HG03108 (cell line): Measurements from ENCODE around the gene GARS1.

Source experiments
- ATAC-seq: cut with Tn5 transposase; IDR thresholded peaks from one replicate; pipeline ENCODE4 v1.9.1; 2021; ENCODE audit warnings: moderate library complexity; ENCODE audit not compliant: unreplicated experiment

GARS1 gene

GRCh38 chr7:30652698-30653641 lies 58.3 kb downstream of the GARS1 start:
- ATAC-seq: no peak

DNA sequence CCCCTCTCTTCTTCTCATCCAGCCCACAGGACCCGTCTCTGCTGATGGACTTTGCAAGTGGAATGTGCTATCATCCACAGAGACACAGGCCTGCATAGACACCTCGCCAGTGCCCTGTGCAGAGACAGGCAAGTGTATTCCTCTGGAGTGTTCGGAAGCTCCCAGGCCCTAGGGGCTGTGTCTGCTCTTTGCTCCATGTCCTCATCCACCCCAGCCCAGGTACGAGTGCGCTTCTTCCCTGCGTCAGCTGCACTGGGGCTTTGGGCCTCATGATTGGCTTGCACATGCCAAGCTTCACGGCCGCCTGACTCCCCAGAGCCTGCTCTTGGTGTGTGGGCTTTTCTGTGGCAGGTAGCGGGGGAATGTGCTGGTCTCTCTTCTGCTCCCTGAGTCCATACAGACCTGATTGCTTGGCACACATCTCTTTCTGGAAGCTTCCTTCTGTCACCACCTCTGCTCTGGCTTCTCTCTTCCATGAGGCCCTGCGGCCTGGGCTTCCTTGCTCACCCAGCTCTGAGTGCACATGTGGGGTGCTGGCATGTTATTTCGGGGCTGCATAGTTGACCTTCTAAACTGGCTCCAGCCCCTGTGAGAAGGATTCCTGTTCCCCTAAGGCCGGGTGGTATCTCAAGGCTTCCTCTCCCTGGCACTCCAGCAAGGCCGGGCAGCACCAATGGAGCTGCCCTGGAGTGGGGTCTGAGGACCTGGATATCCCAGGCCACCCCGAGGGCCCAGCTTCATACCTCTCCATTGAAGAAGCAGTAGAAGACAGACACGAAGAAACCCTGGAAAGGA lies 59.8 kb downstream of the GARS1 start:
- no peak for ATAC-seq

DNA sequence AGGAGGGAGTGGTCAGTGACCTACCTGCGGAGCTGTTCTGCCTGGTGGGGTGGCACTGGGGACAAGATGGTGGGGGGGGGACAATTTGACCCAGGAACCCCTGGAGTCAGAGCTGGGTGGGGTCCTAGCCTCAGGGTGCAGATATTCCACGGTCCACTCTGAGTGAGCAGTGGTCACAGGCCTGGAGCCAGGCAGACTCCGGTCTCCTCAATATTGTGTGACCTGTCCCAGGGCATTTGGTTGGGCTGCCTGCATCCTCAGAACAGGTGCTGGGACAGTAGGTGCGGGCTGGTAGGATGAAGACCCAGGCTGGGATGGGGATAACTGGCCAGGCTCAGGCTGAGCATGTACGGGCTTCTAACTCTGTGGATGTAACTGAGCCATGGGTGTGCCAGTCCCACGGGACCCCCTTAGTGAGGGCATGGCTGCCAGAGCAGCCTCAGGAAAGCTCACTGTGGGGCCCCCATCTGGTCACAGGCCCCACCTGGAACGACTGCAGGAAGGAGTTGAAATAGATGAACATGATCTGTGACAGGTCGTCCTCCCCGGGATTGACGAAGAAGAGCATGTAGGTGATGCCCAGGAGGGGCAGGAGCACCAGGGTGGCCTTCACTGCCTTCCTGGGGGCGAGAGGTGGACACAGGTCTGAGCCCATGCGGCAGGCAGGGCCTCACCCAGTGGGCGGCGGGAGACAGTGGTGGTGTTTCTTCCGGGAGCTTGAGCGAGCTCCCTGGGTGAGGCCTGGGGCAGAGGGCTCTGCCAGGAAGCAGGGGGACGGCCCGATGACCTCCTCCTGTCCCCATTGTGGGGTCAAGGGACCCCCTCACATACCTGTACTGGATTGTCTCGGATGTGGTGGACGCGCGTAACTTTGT lies 60.7 kb downstream of the GARS1 start:
- ATAC-seq: no peak

- ATAC-seq: no peak
Measured at GRCh38 chr7:30656006-30656957, 61.6 kb downstream of the GARS1 start.

DNA sequence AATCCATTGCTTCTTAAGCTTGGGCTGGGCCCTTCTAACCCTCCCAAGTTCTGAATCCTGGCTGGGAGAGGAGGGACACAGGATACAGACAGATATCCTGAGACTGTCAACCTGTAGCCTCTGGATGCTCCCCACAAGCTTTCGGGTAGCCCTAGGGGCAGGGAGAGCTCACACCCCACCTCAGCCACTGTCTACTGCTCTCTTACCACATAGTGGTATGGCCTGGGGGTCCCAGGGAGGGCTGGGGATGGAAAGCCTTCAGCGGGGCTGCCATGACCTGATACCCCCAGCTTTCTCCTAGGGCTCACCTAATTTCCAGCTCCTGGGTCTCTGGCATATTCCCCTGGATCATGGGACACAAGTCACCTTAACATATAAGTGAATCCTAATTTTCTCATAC lies 62.5 kb downstream of the GARS1 start:
- no peak for ATAC-seq

- no peak for ATAC-seq
Measured at GRCh38 chr7:30658479-30659074, 63.9 kb downstream of the GARS1 start.

GRCh38 chr7:30659312-30659711 lies 64.6 kb downstream of the GARS1 start:
- no peak for ATAC-seq

GRCh38 chr7:30660331-30661255 lies 65.9 kb downstream of the GARS1 start:
- no peak for ATAC-seq

DNA sequence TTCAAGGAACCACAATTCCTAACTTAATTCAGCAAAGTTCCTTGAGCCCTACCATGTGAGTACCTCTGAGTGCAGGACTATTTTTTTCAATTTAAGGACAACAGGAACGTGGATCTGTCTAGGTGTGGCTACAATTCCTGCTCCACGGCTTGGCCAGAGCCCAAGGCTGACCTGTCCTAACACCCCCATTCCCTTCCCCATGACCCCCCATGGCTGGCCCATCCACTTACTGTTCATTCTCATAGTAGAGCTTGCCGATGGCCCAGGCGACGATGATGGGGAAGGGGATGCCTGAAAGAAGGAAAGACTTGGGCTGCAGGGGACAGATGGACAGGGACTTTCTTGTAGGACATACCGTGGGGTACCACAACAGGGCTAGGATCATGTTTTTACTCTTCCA lies 67.2 kb downstream of the GARS1 start:
- no peak for ATAC-seq

- no peak for ATAC-seq
Measured at GRCh38 chr7:30662431-30662939, 67.8 kb downstream of the GARS1 start.

DNA sequence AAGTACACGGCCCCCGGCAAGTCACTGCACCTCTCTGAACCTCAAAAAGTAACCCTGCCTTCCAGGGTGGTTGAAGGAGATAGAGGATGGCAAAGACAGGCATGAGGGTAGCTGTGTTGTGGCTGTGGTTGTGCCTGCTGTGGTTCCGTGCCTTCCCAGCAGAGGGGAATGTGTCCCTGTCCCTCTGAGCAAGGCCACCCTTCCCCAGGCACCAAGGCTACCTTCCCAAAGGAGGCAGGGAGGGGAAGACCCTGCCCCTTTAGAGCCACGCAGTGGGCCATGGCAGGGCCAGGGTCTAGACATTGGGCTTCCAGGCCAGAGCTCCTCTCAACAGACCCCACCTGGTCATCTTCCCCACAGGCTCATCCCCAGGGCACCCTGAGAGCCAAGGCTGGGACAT lies 68.7 kb downstream of the GARS1 start:
- ATAC-seq: no peak

GRCh38 chr7:30664184-30664885 lies 69.7 kb downstream of the GARS1 start:
- no peak for ATAC-seq

- ATAC-seq: no peak
Measured at GRCh38 chr7:30665043-30665442, 70.4 kb downstream of the GARS1 start.

DNA sequence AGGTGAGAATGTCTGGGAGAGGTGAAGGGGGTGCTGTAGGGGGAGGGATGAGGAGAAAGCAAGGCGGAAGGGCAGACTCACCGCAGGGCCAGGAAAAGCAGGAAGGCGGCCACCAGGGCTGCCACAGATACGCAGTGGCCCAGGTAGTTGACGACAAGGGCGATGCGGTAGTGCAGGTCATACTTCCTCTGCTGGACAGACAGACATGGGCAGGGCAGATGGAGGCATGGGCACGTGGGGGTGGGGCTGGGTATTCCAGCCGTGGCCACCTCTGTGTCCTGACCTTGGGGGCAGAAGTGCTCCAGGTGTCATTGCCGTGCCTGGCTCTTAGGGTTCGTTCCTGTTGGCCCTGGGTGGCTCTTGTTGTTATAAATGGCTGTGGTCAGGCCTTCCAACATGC lies 70.8 kb downstream of the GARS1 start:
- no peak for ATAC-seq

DNA sequence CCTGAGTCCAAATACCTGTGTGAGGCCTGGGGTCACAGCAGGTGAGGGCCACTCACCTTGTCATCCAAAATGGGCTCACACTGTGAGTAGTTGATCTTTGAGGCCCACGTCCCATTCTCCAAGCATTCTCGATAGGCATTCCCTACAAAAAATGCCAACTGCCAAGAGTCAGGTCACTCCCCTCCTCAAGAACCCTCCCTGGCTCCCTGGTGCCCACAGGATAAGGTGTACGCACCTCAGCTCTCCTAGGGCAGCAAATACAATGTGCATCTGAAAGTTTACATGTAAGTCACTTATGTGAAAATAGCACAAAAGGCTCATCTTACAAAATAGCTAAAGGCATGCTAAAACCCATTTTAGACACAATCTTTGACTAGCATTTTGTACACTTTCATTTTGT lies 72.5 kb downstream of the GARS1 start:
- ATAC-seq: no peak

DNA sequence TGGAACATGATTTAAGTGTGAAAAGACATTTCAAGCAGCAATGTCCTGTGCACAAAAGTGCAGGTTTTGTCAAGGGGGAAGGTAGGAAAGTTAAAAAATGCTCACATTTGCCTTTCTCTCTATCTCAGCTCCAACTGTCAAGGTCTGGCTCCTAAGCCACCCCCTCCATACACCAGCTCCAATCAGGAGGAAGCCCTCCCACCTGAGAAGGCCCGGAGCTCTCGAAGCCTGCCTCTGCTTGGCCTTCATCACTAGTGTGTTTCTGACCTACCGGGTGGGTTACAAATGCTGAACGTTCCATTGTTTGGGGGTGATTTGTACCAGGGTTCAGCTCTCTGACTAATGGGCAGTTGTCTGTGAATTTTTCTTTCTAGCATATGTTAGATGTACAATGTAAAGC lies 73.4 kb downstream of the GARS1 start:
- no peak for ATAC-seq

- ATAC-seq: no peak
Measured at GRCh38 chr7:30671793-30672465, 77.3 kb downstream of the GARS1 start.
